HCT116 (cell line): ENCODE results near the gene FGF1. TPM values are rescaled to one million over a fixed set of nuclear protein-coding genes. Genes with fewer than 3 reads are reported as not detected.

Experiments used
- ATAC-seq: fragments of 200-7000 bp; cut with Tn5 transposase; 2 replicates; pipeline ENCODE4 v1.9.1; 2020; ENCODE audit warnings: mild to moderate bottlenecking, moderate library complexity
- BruUV-seq: library from RNA; stranded (reverse); fragments of 400-500 nt; replicated peaks from 2 replicates; lab custom pipeline; 2021; lab: Mats Ljungman, UMichigan
- CTCF ChIA-PET: fragments of 300-600 bp; sonication (Branson Sonifier 250); formaldehyde crosslinking; loops from one replicate; lab custom pipeline; 2021; ENCODE audit warnings: antibody characterized with exemption; lab: Charles Lee
- POLR2A ChIA-PET: fragments of 300-600, 350-600 bp; sonication (Branson Sonifier 250); formaldehyde crosslinking; loops from one replicate; lab custom pipeline; 2021; ENCODE audit warnings: antibody characterized with exemption; lab: Charles Lee
- RAD21 ChIA-PET, 2 experiments: fragments of 300-600 bp; sonication (Branson Sonifier 250); formaldehyde crosslinking; loops; one replicate each; lab custom pipeline; 2023; ENCODE audit warnings: low total read pairs in 2 of 2; ENCODE audit not compliant: uncharacterized antibody in 2 of 2, unreplicated experiment in 2 of 2, low non-redundant PET in 1 of 2; lab: Charles Lee
- DNase-seq: peaks from one replicate; pipeline ENCODE4 v3.0.0-alpha.2; 2010; ENCODE audit warnings: low read depth, low spot score
- H2AFZ ChIP-seq: fragments of 200-600 bp; shearing (Covaris generic), sonication (generic); 2 replicates; pipeline ENCODE4 v1.6.1; 2017; ENCODE audit warnings: low read depth, mixed run types, mixed read lengths, antibody characterized with exemption, low read length; ENCODE audit not compliant: poor library complexity, severe bottlenecking
- H3K27ac ChIP-seq: 2 replicates; pipeline ENCODE4 v1.5.1; 2012; ENCODE audit warnings: low read depth, low read length
- H3K27me3 ChIP-seq: fragments of 200-600 bp; sonication (generic); 2 replicates; pipeline ENCODE4 v1.6.1; 2016; ENCODE audit warnings: mixed run types, low read length, mixed read lengths; ENCODE audit not compliant: insufficient read depth
- H3K36me3 ChIP-seq, 2 experiments: fragments of 200-500 bp in 1 of 2; fragments of 200-600 bp in 1 of 2; sonication (Bioruptor generic) in 1 of 2; sonication (generic) in 1 of 2; 2 replicates each; pipeline versions ENCODE4 v1.5.1 to v1.6.1; 2014 to 2016; ENCODE audit warnings: low read length in 2 of 2, inconsistent platforms in 1 of 2, mixed read lengths in 1 of 2, mixed run types in 1 of 2; ENCODE audit not compliant: insufficient read depth in 2 of 2, control insufficient read depth in 1 of 2
- H3K4me1 ChIP-seq, 2 experiments: fragments of 200-600 bp in 1 of 2; sonication (generic) in 1 of 2; 2 replicates each; pipeline versions ENCODE4 v1.5.1 to v1.6.1; 2012 to 2017; ENCODE audit warnings: low read length in 2 of 2, inconsistent platforms in 1 of 2, mild to moderate bottlenecking in 1 of 2, mixed read lengths in 1 of 2, mixed run types in 1 of 2, moderate library complexity in 1 of 2; ENCODE audit not compliant: insufficient read depth in 2 of 2, control insufficient read depth in 1 of 2
- H3K4me2 ChIP-seq: fragments of 200-600 bp; sonication (generic); 2 replicates; pipeline ENCODE4 v1.6.1; 2017; ENCODE audit warnings: mixed run types, low read length, mixed read lengths
- H3K4me3 ChIP-seq, 2 experiments: fragments of 200-600 bp in 1 of 2; sonication (generic) in 1 of 2; replicated peaks in 1 of 2; 2 replicates each; pipeline ENCODE4 v1.5.1; 2011 to 2016; ENCODE audit warnings: low read length in 2 of 2, control low read depth in 1 of 2, low read depth in 1 of 2, mild to moderate bottlenecking in 1 of 2, mixed read lengths in 1 of 2, mixed run types in 1 of 2
- H3K79me2 ChIP-seq: fragments of 200-600 bp; sonication (generic); 2 replicates; pipeline ENCODE4 v1.6.1; 2017; ENCODE audit warnings: mild to moderate bottlenecking, mixed run types, low read length, moderate library complexity, mixed read lengths; ENCODE audit not compliant: insufficient read depth
- H3K9ac ChIP-seq: fragments of 200-600 bp; sonication (generic); 2 replicates; pipeline ENCODE4 v1.6.1; 2016; ENCODE audit warnings: low read length, mixed read lengths
- H3K9me2 ChIP-seq: fragments of 200-600 bp; sonication (generic), shearing (Covaris generic); 2 replicates; pipeline ENCODE4 v1.6.1; 2017; ENCODE audit warnings: mixed run types, mild to moderate bottlenecking, moderate library complexity; ENCODE audit not compliant: insufficient read depth
- H3K9me3 ChIP-seq, 2 experiments: fragments of 200-500 bp in 1 of 2; fragments of 200-600 bp in 1 of 2; sonication (Bioruptor generic) in 1 of 2; sonication (generic) in 1 of 2; 2 replicates each; pipeline ENCODE4 v1.6.1; 2014 to 2017; ENCODE audit warnings: low read length in 2 of 2, mixed read lengths in 2 of 2, inconsistent platforms in 1 of 2, low read depth in 1 of 2, mild to moderate bottlenecking in 1 of 2, mixed run types in 1 of 2, moderate library complexity in 1 of 2; ENCODE audit not compliant: control insufficient read depth in 1 of 2, insufficient read depth in 1 of 2
- H4K20me1 ChIP-seq: fragments of 200-600 bp; sonication (generic), shearing (Covaris generic); 2 replicates; pipeline ENCODE4 v1.6.1; 2017; ENCODE audit warnings: mixed run types, mild to moderate bottlenecking, moderate library complexity; ENCODE audit not compliant: insufficient read depth
- ATF3 ChIP-seq: IDR thresholded peaks from 2 replicates; pipeline ENCODE4 v1.6.1; 2012
- CBX3 ChIP-seq: IDR thresholded peaks from 2 replicates; pipeline ENCODE4 v1.6.1; 2012; ENCODE audit warnings: low read depth
- CEBPB ChIP-seq: IDR thresholded peaks from 2 replicates; pipeline ENCODE4 v1.6.1; 2012; ENCODE audit warnings: low read depth
- CTCF ChIP-seq, 3 experiments: fragments of 200-600 bp in 1 of 3; sonication (generic) in 1 of 3; IDR thresholded peaks in 2 of 3; conservative IDR thresholded peaks in 1 of 3; 2 replicates each; pipeline ENCODE4 v1.5.1; 2012 to 2017; ENCODE audit warnings: low read depth in 2 of 3, low read length in 2 of 3, antibody characterized with exemption in 1 of 3, borderline replicate concordance in 1 of 3, control low read depth in 1 of 3, mild to moderate bottlenecking in 1 of 3, mixed read lengths in 1 of 3, mixed run types in 1 of 3, moderate library complexity in 1 of 3; ENCODE audit not compliant: insufficient read depth in 1 of 3
- EGR1 ChIP-seq: IDR thresholded peaks from 2 replicates; pipeline ENCODE4 v1.6.1; 2012; ENCODE audit warnings: low read depth
- ELF1 ChIP-seq: IDR thresholded peaks from 2 replicates; pipeline ENCODE4 v1.6.1; 2012; ENCODE audit warnings: low read depth, borderline replicate concordance
- EZH2 ChIP-seq: fragments of 200-600 bp; sonication (generic); IDR thresholded peaks from 2 replicates; pipeline ENCODE4 v1.6.1; 2017; ENCODE audit warnings: antibody characterized with exemption, mixed run types
- EZH2phosphoT487 ChIP-seq: fragments of 200-600 bp; IDR thresholded peaks from 2 replicates; pipeline ENCODE4 v1.6.1; 2018; ENCODE audit warnings: antibody characterized with exemption, borderline replicate concordance
- JUND ChIP-seq: IDR thresholded peaks from 2 replicates; pipeline ENCODE4 v1.6.1; 2012
- MAX ChIP-seq: IDR thresholded peaks from 2 replicates; pipeline ENCODE4 v1.6.1; 2012
- POLR2A ChIP-seq: IDR thresholded peaks from 2 replicates; pipeline ENCODE4 v1.7.0; 2011; ENCODE audit warnings: borderline replicate concordance; ENCODE audit not compliant: insufficient read depth, insufficient read length; ENCODE audit errors: extremely low read depth
- RAD21 ChIP-seq: IDR thresholded peaks from 2 replicates; pipeline ENCODE4 v1.6.1; 2012; ENCODE audit warnings: low read depth, mild to moderate bottlenecking
- REST ChIP-seq: IDR thresholded peaks from 2 replicates; pipeline ENCODE4 v1.6.1; 2012; ENCODE audit warnings: low read depth
- SIN3A ChIP-seq: IDR thresholded peaks from 2 replicates; pipeline ENCODE4 v1.6.1; 2012; ENCODE audit warnings: low read depth
- TCF7L2 ChIP-seq: IDR thresholded peaks from 2 replicates; pipeline ENCODE4 v1.7.0; 2011; ENCODE audit warnings: borderline replicate concordance, inconsistent platforms; ENCODE audit not compliant: insufficient read depth, insufficient read length; ENCODE audit errors: extremely low read depth
- YY1 ChIP-seq: IDR thresholded peaks from 2 replicates; pipeline ENCODE4 v1.6.1; 2011; ENCODE audit warnings: low read length, low read depth, moderate library complexity, mild to moderate bottlenecking; ENCODE audit not compliant: insufficient replicate concordance; ENCODE audit errors: extremely low read depth
- ZBTB33 ChIP-seq: IDR thresholded peaks from 2 replicates; pipeline ENCODE4 v1.6.1; 2011; ENCODE audit warnings: mild to moderate bottlenecking, low read length, moderate library complexity; ENCODE audit not compliant: insufficient replicate concordance; ENCODE audit errors: extremely low read depth
- ZFX ChIP-seq: fragments of 450-650 bp; IDR thresholded peaks from 2 replicates; pipeline ENCODE4 v1.6.1; 2017
- ZNF274 ChIP-seq: fragments of 200-500 bp; sonication (Bioruptor generic); IDR thresholded peaks from 2 replicates; pipeline ENCODE4 v1.6.1; 2014; ENCODE audit warnings: mild to moderate bottlenecking, low read depth, low read length, inconsistent platforms
- intact Hi-C: fragments of 100-400 bp; cut with micrococcal nuclease; formaldehyde crosslinking; loops from 2 replicates; pipeline ENCODE4 v1.10.0; 2022
- total RNA-seq: library from RNA; stranded (reverse); gene quantifications from one replicate; pipeline ENCODE4 v1.2.1, GENCODE V29; 2021; ENCODE audit not compliant: unreplicated experiment

The FGF1 gene
- total RNA-seq, 1 experiment from 2014 or later = not detected

GRCh38 chr5:142678529-142678928 lies 7.4 kb downstream of the FGF1 start (continued):
- no peak for TF ChIP-seq CTCF (IDR thresholded peaks at IDR 0.05 in 2 of 3, conservative IDR thresholded peaks at IDR 0.05 in 1 of 3; ENCODE audit: borderline replicate concordance in 1 of 3, insufficient read depth in 1 of 3, low read depth in 2 of 3, low read length in 2 of 3)
- no peak for TF ChIP-seq EZH2
- no peak for TF ChIP-seq MAX
- TF ChIP-seq, all 23 proteins: peak for 0

- ChIA-PET CTCF (interaction anchor here (1.1 to 1.4 kb wide), 2 partner anchors 9 to 36 kb away, joined by 3 read pairs; no protein-coding TSS in a partner anchor), RAD21 (no interaction called here)
- H3K27ac ChIP-seq = no peak overlapping the region
These were observed 8.7 kb downstream of the FGF1 start for GRCh38 chr5:142677198-142677597.

More at GRCh38 chr5:142677198-142677597, 8.7 kb downstream of the FGF1 start:
- no peak overlapping the region for H3K4me2 ChIP-seq
- intact Hi-C loops = no loop called here
- no peak overlapping the region for H3K9ac ChIP-seq
- peaks cover 12 to 24% of the 10 kb centered on the region in 2 experiments for H3K4me1 ChIP-seq
- H3K4me3 ChIP-seq = no peak overlapping the region
- TF ChIP-seq ZFX = no peak
- no peak for TF ChIP-seq EZH2phosphoT487
- TF ChIP-seq SIN3A = no peak
- no peak for TF ChIP-seq YY1
- no peak for TF ChIP-seq TCF7L2
- TF ChIP-seq ZBTB33 = no peak
- no peak for TF ChIP-seq REST
- no peak for TF ChIP-seq POLR2A
- no peak for TF ChIP-seq CEBPB
- TF ChIP-seq ELF1 = no peak
- no peak for TF ChIP-seq CBX3
- TF ChIP-seq ATF3 = no peak
- TF ChIP-seq JUND = no peak
- no peak for TF ChIP-seq EZH2
- no peak for TF ChIP-seq ZNF274
- TF ChIP-seq EGR1 = no peak
- no peak for TF ChIP-seq RAD21
- POLR2A ChIA-PET = no interaction called here
- DNase-seq = no peak
- H3K36me3 ChIP-seq = no peaks in the 10 kb centered on the region
- no peaks in the 10 kb centered on the region for H3K9me2 ChIP-seq
- no peak for ATAC-seq
- no peaks in the 10 kb centered on the region for H3K9me3 ChIP-seq
- no peaks in the 10 kb centered on the region for H3K27me3 ChIP-seq
- no peaks in the 10 kb centered on the region for H3K79me2 ChIP-seq
- no peak overlapping the region for H2AFZ ChIP-seq
- no TSS peak for BruUV-seq
- no peaks in the 10 kb centered on the region for H4K20me1 ChIP-seq
